Fibroblast of skin of right biceps (primary cell): ENCODE results near the gene TNFAIP3.
A peak's percentile ranks its signal among the peaks of the same experiment; 100 is the strongest.
"Not testable (repeated sequence)": the region's sequence is repeated elsewhere in the genome, so short reads cannot be mapped to it uniquely, and the experiment has no call there.

Experiments
- DNase-seq: peaks from one replicate; pipeline ENCODE4 v3.0.0-alpha.2; 2013

Gene TNFAIP3

GRCh38 chr6:137879885-137880745 lies 13.1 kb downstream of the TNFAIP3 start:
- no peak for DNase-seq

- DNase-seq, result no peak
Observed at GRCh38 chr6:137880746-137881521, 13.9 kb downstream of the TNFAIP3 start.

- no peak for DNase-seq
Observed at GRCh38 chr6:137881522-137881886, 14.4 kb downstream of the TNFAIP3 start.

GRCh38 chr6:137882225-137882961 lies 15.3 kb downstream of the TNFAIP3 start:
- DNase-seq, result peak; percentile 73

- peak; percentile 56 for DNase-seq
Observed at GRCh38 chr6:137883400-137884148, 16.5 kb downstream of the TNFAIP3 start.

GRCh38 chr6:137884149-137884909 lies 17.3 kb downstream of the TNFAIP3 start:
- DNase-seq, result no peak

GRCh38 chr6:137884910-137885229 lies 17.8 kb downstream of the TNFAIP3 start:
- not testable (repeated sequence) for DNase-seq

GRCh38 chr6:137886226-137886625 lies 19.2 kb downstream of the TNFAIP3 start:
- DNase-seq, result not testable (repeated sequence)

- no peak for DNase-seq
Observed at GRCh38 chr6:137890983-137891537, 24.0 kb downstream of the TNFAIP3 start.

GRCh38 chr6:137892271-137892708 lies 25.2 kb downstream of the TNFAIP3 start:
- peak; percentile 92 for DNase-seq

- DNase-seq, result peak; percentile 30
Observed at GRCh38 chr6:137893181-137893580, 26.1 kb downstream of the TNFAIP3 start.

GRCh38 chr6:137893726-137894125 lies 26.7 kb downstream of the TNFAIP3 start:
- DNase-seq, result peak; percentile 69

- not testable (repeated sequence) for DNase-seq
Observed at GRCh38 chr6:137894378-137894777, 27.3 kb downstream of the TNFAIP3 start.

GRCh38 chr6:137894779-137895385 lies 27.8 kb downstream of the TNFAIP3 start:
- DNase-seq, result peak; percentile 88

- no peak for DNase-seq
Observed at GRCh38 chr6:137896647-137897046, 29.6 kb downstream of the TNFAIP3 start.

- DNase-seq, result peak; percentile 76
Observed at GRCh38 chr6:137900815-137901214, 33.8 kb downstream of the TNFAIP3 start.

GRCh38 chr6:137901454-137901853 lies 34.4 kb downstream of the TNFAIP3 start:
- DNase-seq, result no peak

GRCh38 chr6:137902699-137903098 lies 35.6 kb downstream of the TNFAIP3 start:
- DNase-seq, result no peak

- DNase-seq, result no peak
Observed at GRCh38 chr6:137903274-137903932, 36.3 kb downstream of the TNFAIP3 start.
